ENCODE results near the gene VWF.
"Not testable (repeated sequence)": the region's sequence is repeated elsewhere in the genome, so short reads cannot be mapped to it uniquely, and the experiment has no call there.

Gene VWF

DNA sequence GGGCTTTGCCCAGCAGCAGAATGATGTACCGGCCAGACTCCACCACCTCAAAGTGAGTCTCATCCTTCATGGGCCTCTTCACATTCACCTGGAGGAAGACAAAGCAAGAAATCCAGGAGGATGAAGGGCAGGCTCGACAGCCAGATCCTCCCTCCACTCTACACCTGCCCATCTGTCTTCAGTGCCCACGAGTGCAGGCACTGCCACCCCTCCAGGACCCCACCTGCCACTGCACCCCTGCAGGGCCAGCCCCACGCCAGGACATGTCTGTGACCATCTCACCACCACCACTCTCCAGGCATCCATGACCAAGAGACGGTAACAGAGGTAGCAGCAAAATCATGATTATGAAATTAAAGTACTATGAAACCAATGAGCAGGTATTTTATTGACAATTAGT, 95.1 kb downstream of the VWF start:
- DNase-seq, result no peak

GRCh38 chr12:6026998-6027397, 97.5 kb downstream of the VWF start:
- no peak for DNase-seq

GRCh38 chr12:6025703-6026298, 98.7 kb downstream of the VWF start:
- not testable (repeated sequence) for DNase-seq

GRCh38 chr12:6024066-6024465, 100.4 kb downstream of the VWF start:
- DNase-seq, result not testable (repeated sequence)

DNA sequence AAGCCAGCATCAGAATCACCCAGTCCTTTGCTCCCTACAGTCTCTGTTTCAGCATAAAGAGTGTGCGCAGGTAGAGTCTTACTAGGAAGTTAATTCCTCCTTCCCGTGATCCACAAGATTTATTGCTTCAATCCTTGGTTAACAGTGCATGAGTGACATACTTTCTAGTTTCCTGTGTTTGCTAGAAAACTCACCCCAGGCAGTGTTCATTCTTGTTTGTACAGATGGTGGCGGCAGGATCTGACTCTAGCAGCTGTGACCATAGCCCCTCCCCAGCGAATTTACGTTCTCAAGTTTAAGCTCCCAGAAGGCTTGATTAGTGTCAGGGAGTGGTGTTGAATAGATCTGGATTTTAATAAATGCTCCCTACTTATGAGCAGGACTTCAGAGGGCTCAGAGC, 103.5 kb downstream of the VWF start:
- DNase-seq, result no peak

GRCh38 chr12:6020511-6020910, 104.0 kb downstream of the VWF start:
- not testable (repeated sequence) for DNase-seq

GRCh38 chr12:6019256-6019655, 105.2 kb downstream of the VWF start:
- not testable (repeated sequence) for DNase-seq

DNA sequence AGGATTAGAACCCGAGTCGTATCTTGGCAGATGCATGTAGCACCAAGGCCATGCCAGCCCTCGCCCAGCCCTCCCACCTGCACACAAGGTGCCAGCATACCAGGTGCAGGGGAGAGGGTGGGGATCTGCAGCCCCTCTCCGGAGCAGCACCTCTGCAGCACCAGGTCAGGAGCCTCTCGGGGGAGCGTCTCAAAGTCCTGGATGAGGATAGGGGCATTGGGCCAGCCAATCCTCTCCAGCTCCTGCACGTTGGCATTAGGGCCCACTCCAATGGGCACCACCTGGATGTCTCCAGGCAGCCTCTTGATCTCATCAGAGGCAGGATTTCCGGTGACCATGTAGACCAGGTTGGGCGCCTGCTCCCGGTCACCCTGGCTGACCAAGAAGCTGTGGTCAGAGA, 106.2 kb downstream of the VWF start:
- no peak for DNase-seq

DNA sequence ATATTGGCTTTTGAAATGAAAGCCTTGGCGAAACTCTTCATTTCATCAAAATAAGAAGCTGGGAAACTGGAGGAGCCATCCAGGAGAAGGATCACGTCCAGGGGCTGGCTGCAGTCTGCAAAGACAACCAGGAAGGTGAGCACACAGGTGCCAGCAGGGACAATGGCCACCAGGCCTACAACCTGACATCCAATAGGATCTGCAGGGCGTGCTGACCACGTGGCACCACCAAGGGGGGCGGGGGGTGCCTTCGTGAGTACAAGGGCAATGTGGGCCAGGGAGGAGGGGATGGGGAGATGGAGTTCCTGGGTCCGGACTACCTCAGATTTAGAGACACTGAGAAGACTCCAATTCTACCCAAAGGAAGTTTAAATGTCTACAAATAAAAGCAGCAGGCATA, 107.7 kb downstream of the VWF start:
- no peak for DNase-seq

GRCh38 chr12:6016004-6016403, 108.5 kb downstream of the VWF start:
- not testable (repeated sequence) for DNase-seq

GRCh38 chr12:6015271-6015670, 109.2 kb downstream of the VWF start:
- not testable (repeated sequence) for DNase-seq

DNA sequence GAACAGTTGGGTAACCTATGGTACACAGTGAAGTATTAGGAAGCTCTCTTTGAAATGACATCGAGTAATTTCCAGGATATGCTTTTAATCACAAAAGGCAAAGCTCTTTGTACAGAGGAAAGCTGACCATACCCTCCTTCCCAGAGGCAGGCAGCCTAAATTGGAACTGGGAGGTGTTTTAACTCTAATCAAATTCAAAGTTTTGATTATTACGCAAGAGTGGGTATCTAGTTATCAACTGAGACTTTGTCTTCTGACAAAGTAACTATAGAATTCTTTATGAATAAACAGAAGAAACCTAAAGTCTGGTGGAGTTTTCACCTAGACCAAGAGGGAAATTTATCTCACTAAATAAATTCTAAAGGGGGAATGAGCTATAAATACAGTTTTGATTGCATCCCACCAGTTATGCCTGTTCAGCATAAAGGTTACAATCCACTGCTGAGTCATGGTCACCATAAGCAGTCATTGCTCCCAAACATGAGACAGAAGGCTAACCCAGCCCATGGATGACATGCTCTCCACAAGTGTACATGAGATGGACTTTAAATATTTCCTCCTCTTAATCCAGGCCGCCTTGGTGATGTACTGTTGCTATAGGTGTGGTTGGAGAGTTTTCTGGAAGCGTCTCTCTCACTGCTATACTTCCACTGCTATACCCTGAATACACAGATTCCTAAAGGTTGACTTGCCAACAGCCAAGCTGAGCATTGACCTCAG, 113.7 kb downstream of the VWF start:
- not testable (repeated sequence) for DNase-seq

DNA sequence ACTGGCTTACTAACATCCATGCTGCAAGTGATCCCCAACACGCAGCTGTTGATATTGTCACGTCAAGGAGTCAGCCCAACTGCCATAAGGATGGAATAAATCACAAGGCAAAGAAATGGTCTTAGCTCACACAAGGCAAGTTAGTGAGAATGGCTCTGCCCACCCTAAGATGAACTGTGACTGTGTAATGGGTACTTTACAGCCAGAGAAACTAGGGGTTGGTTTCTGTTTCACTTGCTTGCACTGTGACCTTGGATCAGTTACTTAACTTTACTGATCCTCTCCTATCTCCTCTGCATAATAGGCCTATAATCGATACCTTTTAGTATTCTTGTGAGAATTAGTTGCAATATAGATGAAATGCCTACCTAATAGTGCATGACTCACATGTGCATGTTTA, 127.2 kb downstream of the VWF start:
- no peak for DNase-seq

GRCh38 chr12:5996459-5996858, 128.0 kb downstream of the VWF start:
- DNase-seq, result no peak

- no peak for DNase-seq
Measured at GRCh38 chr12:5989621-5990020, 134.8 kb downstream of the VWF start.

DNA sequence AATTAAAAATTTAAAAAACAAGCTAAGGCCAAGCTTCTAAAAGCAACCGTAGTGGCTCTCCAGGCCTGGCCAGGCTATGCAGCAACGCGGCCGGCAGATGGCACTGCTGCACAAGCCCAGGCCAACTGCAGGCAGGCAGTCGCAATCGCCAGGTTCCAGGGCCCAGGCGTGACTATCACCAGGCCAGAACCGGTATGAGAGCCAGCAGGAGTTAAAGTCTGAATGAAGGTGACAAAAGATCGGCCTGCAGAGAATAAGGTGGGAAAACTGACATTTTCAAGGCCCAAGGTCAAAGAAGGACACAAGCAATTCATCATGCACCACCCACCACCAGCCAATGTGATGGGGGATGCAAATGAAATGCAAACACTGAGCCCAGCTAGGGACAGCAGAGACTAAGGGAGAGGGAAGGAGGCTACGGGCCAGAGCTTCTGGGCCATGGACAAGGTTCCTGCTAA, 135.8 kb downstream of the VWF start:
- peak; percentile 12 to 74 for DNase-seq

DNA sequence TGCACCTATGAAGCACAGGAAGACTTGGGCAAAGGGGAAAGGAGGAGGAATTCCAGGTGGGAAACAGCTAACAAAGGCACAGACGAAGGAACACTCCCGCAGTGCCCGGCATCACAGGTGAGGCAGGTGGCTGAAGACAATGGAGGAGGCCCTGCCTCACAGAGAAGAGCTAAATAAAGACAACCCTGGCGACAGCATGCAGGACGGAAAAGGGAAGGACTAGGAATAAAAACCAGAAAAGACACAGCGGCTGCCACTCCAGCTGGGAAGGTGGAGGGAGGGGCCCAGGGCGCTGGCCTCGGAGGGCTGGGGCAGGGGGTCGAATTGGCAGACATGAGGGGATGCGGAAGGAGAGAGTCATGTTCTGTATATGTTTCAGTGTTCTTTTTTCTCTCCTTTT, 136.4 kb downstream of the VWF start:
- no peak for DNase-seq

DNA sequence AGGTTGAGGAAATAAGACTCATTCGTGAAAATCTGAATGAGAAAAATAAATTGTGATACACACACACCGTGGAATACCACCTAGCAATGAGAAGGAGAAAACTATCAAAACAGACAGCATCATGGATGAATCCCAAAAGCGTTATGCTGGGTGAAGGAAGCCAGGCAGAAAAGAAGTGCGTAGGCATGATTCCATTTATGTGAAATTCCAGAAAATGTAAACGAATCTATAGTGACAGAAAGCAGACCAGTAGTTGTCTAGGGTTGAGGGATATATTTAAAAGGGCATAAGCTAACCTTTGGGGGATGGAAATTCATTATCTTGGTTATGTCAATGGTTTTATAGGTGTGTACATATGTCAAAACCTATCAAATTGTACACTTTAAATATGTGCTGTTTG, 136.9 kb downstream of the VWF start:
- no peak for DNase-seq

DNA sequence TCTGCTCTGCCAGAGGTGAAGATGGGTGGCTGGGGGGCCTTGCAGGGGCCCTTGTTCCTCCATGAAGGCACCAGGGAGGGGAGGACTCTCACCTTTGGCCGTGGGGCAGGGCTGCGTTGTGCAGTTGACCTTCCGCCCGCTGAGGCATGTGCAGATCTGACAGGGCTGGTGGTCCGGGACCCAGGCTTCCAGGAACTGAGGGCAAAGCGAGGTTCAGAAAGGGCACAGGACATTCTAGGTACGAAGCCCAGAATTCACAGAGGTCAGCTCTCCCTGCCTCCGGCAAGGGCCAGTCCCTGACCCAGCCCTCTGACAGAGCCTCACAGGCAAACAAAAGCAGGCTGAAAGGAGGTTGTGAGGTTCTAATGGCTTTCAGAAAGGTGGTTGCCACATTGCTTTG, 139.0 kb downstream of the VWF start:
- no peak for DNase-seq

DNA sequence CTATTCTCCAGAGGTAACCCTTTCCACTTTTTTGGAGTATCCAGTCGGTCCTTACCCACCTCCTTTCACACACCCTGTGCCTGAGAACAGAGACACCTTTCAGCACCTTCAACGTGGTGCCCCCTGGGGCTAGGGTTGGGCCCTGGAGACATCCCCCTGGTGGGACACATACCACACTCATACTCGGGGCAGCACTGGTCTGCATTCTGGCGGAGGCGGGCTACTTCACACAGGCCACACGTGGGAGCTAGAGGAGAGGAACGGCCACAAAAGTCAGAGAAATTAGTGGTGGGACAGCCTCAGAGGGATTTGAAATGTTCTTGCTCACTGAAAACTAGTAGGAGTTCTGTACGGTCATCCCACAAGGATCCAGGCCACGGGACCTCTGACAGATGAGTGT, 139.6 kb downstream of the VWF start:
- no peak for DNase-seq

GRCh38 chr12:5982106-5982505, 142.4 kb downstream of the VWF start:
- DNase-seq, result no peak

GRCh38 chr12:5977556-5977955, 146.9 kb downstream of the VWF start:
- DNase-seq, result no peak

DNA sequence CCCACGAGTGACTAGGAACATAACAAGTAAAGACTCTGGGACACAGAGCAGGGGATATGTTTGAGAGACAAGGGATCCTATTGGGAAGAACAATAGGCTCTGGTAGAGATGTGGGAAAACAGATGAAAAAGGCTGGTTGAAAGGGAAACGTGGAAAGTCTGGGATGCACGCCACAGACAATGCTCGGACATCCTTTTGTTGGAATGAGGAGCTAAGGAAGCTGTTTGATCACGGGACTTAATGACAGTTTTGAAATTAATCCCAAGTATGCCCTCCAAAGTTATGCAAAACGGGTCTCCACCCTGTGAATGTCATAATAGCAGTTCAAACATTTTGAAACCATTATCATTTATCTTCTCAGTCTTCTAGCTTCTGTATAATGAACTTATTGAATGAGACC, 147.8 kb downstream of the VWF start:
- DNase-seq, result no peak

GRCh38 chr12:5976196-5976595, 148.3 kb downstream of the VWF start:
- no peak for DNase-seq
